ENCODE results near the gene LRRC1.

Gene LRRC1

DNA sequence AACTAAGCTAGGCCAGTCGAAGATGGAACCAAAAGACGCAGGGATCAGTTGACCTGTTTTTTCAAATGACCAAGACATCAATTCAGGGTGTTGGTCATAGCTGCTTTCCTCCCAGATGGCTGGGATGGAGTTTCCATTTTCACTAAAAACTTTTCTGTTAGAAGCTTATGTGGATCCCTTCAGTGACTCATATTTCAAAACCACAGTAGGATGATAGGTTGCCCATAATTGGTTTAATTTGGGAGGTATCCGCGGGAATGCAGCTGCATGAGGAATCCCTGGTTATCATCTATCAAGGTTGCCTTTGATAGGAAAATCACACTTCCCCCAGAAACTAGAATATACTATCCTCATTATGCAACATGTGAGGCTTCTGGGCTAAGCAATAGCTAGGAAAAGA is 165.5 kb downstream of the LRRC1 start:
- no peak for DNase-seq (ENCODE audit: low read depth, low spot score)

- DNase-seq (ENCODE audit: low read depth, low spot score): no peak
Observed at GRCh38 chr6:53961679-53962370, 167.0 kb downstream of the LRRC1 start.

DNA sequence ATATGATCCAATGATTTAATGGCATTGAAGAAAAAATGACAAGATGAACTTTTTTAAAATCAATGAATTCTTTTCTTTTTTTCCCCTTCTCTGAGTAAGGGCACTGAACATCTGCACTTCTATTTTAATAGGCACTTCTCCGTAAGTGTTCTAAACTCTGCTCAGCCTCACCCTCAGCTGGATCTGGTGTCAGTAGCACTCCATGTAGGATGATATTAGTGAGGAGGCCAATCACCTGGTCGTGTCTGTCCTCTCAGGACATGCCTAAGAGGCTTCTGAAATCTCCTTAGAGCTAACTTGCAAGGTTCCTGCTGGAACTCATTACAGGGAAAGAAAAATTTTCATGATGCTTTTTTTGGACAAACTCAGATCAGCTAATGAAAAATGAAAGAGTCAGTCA is 167.8 kb downstream of the LRRC1 start:
- DNase-seq (ENCODE audit: low read depth, low spot score): no peak

DNA sequence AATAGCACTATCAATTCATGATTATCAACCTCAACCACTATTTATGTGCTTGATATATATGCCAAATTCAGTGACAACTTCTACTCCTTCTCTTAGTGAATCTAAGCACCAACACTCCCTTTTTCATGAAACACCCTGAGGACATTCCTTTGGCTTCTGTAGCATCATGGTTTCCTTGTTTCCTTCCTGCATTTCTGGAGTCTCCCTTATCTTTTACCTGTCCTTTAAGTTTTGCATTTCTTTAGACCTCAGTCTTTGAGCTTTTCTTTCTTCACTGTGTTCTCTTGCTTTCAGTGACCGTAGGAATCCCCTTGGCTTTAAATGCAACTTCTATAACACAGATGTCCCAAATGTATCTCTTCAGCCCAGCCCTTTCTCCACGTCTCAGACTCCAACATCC is 172.6 kb downstream of the LRRC1 start:
- no peak for DNase-seq (ENCODE audit: low read depth, low spot score)

Data from activated naive CD8-positive, alpha-beta T cell treated with anti-CD3 and anti-CD28 coated beads, Interleukin-2, amount 50 U/mL, for 16 hours (primary cell).